Activated CD8-positive, alpha-beta memory T cell treated with anti-CD3 and anti-CD28 coated beads, Interleukin-2, amount 50 U/mL, for 1 hour (primary cell): Measurements from ENCODE around the gene PPL.
"Not testable (repeated sequence)": the region's sequence is repeated elsewhere in the genome, so short reads cannot be mapped to it uniquely, and the experiment has no call there.

ENCODE experiments used
- DNase-seq: peaks from one replicate; pipeline ENCODE4 v3.0.0-alpha.2; 2020; ENCODE audit errors: extremely low read depth

The PPL gene

DNA sequence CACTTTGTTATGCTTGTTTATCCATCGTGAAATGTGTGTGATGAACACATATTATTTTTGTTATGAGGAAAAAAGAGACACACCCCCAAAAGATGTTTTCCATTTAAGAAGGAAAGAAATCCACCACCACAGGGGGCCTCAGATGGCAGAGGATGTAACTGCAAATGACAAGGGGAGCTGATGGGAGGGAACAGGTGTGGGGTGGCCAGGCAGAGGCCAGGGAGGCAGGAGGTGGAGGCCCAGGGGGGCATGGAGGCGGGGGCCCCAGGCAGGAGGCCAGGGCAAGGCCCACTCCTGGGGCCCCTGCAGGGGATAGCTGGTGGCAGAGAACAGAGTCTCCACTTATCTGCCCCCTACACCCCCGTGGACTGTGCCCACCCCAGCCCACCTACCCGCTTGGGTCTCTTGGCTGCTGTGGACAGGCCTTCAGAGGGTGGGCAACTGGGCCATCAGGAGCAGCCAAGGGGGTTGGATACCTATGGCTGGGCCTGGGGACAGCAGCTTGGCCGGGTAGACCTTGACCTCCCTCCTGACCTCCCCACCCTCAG lies 28.0 kb downstream of the PPL start:
- no peak for DNase-seq

DNA sequence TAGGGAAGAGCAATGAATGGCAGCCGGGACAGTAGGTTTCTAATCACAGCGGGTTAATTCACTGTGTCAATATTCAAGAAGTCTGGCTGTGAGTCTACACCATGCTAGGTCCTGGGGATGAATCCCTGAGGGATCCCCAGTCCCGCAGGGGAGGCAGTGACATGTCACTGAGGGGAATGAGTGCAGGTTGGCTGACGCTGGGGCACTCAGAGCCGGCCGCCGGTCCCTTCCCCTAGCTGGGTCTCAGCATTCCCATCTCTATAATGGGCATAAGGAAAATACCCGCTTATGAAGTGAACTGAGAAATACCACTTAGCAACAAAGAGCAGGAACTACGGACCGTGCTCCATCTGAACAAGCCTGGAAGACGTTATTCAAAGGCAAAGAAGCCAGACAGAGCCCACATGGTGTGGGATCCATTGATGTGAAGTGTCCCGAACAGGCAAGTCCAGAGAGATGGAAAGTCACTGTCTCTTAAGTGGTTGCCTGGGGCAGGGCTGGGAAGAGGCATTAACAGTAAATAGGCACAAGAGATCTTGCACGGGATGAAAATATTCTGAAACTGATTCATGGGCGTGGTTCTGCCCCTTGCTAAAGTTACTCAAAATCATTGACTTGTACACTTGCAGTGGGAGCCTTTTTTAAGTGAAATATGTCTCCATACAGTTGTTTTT lies 31.9 kb downstream of the PPL start:
- no peak for DNase-seq

DNA sequence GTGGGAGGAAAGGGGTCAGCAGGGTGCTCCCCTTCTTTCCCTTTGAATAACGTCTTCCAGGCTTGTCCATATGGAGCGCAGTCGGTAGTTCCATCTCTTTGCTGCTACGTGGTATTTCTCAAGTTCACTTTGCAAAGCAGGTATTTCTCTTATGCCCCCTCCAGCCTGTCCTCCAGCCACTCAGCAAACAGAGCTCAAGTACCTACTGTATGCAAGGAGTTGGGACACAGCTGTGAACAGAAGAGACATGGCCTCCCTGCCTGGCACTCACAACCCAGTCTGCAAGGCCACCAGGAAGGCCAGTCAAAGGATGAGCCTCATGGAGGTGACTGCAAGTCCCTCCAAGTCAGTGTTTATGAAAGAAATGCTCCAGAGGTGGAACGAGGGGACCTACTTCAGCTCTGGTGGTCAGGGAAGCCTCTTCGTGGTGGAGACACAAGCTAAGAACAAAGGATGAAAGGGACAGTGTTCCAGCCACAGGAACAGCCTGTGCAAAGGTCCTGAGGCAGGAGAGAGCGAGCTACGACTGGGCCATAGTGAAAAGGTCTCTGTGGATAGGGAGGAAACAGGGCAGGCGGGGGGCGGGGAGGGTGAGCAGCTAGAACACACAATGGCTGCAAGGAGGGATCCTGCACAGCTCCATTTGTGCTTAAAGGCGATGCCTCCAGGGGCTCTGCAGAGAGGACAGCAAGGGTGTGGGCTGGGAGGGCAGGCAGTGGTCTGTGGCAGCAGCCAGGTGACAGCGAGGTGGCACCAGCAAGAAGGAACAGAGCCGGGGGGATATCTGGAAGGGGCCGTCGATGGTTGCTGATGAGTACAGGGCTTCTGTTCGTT lies 32.6 kb downstream of the PPL start:
- DNase-seq = no peak

DNA sequence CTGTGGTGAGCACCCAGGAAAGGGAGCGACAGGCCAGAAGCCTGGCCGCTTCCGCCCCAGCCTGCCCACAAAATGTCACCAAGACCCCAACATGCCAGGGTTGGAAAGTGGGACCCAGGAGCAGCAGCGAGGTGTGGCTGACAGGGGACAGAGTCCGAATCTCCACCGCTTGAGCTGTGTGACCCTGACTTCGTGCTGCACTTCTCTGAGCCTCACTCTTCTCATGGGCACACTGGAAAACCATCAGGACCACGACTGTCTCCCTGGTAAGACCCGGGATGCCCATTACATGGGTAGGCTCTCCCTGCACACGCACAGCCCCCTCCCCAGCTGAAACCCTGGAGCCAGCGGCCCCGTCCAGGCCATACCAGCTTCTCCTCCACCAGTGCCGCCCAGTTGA lies 34.9 kb downstream of the PPL start:
- no peak for DNase-seq

DNA sequence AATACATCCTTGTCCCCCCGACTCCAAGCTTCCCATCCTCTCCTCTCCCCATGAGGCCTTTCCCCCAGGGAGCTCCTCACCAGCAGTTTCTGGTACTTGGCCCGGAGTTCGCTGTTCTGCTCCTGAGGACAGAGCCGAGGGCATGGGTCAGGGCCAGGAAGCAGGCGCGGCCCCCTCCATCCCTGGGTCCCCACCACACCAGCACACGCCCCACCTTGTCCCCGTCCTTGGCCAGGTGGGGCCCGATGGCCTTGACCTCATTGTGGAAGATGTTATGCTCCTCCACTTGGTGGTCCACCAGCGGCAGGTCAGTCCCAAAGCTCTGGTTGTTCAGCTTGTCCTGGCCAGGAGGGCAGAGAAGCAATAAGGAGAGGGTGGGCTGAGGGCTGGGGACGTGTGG lies 36.2 kb downstream of the PPL start:
- no peak for DNase-seq

DNA sequence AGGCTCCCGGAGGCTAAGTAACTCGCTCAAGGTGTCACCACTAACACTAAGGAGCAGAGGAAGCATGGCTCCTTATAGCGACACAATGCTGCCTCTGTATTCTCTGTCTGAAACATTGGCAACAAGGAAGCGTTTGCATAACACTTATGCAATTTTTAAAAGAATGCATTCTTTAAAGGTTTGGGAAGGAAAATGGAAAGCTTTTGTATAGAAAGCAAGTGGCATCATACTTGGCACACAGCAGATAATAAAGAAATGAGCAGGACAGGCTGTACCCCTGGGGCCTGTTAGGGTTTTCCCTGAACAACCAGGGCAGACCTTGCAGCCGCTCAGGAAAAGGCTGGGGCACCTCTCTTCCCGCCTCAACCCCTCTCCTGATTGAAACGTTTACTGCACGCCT lies 36.9 kb downstream of the PPL start:
- no peak for DNase-seq

DNA sequence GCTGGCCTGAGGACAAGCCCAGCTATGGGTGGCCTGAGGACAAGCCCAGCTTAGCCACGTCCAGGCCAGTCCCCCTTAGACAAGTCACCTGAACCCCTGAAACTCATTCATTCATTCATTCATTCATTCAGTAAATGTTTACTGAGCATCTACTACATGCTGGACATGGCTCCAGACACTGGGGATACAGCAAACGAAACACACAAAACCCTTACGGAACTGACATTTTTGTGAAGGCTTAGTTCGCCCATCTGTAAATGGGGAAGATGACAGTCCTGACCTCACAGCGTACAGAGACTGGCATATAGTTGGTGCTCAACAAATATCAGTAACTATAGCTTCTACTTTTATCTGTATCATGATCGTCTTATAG lies 37.5 kb downstream of the PPL start:
- DNase-seq = no peak

DNA sequence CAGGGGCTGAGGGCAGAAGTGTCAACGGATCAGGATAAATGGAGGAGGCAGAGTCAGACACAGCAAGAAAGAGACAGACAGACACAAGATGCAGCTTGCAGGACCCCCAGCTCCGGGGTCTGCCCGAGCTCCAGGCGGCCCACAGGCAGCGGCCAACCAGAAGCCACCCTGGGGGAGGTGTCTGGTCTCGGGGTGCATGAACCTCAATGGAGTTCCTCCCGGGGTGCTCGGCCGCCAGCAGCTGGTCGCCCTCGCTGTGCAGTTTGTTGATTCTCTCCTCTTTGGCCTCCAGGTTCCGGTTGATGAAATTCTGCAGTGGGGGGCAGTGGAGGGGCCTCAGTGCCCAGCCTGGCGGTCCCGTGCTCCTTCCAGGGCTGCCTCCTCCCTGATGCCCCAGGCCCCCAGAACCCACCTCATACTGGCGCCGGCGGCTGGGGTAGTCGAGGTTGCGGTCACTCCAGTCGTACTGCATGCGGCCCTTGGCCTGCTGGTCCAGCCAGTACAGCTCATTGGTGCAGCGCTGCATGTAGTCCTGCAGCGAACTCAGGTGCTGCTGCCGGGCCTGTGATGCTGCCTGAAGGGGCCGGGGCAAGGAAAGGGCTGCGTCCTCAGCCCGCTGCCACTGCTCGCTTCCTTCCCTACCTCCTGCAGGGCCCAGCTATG lies 38.0 kb downstream of the PPL start:
- no peak for DNase-seq

DNA sequence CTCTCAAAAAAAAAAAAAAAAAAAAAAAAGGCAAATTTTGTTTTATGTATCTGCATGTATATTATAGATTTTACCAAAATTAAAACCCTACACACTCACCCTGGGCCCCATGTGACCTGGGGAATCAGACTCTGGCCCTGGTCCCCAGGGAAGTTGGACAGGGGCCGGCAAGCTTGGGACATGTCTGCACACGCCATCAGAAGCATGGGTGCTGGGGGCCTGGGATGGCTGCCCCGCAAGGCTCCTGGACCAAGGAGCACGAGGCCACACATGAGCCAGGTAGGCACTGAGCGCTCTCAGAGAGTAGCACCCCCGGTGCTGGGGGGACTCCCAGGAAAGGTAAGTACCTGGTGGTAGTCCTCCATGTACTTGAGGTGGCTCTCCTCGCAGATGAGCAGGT lies 39.6 kb downstream of the PPL start:
- no peak for DNase-seq

DNA sequence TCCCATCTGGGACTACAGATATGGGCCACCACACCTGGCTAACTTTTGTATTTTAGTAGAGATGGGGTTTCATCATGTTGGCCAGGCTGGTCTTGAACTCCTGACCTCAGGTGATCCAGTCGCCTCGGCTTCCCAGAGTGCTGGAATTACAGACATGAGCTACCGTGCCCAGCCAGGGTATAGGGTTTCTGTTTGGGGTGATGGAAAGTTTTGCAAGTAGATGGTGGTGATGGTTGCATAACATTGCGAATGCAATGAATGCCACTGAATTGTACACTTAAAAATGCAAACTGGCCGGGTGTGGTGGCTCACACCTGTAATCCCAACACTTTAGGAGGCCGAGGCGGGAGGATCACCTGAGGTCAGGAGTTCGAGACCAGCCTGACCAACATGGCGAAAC lies 40.2 kb downstream of the PPL start:
- DNase-seq = not testable (repeated sequence)

DNA sequence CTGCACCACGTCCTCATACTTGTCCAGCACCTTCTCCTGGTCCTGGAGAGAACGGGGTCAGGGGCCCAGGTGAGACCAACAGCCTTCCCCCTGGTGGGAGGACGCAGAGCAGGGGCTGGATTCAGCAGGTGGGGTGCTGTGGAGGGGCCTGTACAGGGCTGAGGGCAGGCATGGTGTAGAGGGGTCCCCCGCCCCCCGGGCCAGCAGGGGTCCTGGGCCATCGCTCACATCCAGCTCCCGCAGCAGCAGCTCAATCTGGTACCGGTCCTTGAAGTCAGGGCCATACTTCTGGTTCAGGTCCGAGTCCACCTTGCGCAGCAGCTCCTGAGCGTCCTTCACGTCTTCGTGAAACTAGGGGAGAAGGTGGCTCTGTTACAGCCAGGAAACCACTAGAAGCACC lies 41.6 kb downstream of the PPL start:
- DNase-seq = no peak

DNA sequence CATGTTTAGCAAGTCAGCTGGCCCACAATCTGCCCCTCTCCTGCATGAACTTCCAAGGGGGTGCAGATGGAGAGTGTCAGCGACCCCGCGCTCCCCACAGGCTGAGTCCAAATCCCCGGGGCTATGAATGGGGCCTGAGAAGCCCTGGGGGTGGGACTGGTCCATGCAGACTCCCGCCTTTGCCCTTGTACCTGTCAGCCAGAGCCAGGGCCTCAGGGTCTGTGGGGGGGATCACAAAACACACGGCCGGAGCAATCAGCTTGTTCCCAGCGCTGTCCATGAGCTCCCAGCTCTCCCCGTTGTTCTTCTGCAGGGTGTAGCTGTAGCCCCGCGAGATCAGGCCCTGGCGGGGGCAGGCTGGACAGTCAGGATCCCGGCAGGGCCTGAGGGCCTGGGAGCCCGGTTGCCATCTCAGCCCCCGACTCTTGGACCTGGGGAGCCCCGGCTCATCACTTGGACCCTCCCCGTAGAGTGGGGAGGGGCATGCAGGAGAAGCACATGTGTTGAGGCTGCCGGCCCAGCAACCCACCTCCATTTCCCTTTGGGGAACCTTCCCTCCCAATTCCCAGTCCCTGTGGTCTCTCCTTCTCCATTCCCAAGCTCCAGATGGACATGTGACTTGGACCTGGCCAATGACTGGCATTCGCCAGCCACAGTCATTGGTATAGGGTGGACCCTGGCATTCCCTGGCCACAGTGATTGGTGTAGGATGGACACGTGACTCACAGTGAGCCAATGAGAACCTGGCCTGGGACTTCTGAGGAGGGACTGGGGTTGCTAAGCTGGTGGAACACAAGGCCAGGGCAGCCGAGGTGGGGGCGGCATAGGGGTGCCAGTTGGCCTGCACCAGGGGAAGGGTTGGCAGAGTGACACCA lies 42.4 kb downstream of the PPL start:
- no peak for DNase-seq

DNA sequence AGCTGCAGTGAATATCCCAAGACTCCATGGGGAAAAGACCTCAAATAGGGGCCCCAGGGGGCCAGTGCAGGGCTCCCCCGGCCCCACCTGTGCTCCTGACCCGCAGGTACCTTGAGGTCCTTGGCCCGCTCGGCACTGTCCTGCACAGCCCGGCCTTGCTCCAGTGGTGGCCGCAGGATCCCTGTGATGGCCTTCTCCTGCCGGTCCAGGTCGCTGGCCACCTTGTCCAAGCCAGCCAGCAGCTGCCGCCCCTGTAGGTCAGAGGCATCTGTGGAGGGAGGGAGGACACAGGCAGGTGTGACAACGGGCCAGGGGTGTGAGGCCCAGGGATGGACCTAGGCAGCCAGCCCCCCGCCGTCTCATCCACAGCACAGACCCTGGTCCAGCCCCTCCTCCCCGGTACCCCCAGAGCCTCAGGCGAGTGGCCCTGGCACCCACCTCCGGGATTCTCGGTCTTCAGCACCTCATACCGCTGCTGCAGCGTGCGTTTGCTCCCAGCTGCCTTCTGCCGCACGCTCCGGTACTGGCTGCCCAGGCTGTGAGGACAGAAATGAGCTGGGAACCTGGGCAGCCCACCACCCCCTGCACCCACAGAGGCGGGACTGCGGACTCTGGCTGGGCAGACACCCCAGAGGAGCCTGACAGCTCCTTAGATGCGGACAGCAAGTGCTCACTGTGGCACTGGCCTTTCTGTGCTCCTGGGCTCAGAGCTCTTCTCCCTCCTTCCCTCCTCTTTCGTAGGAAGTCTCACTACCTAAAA lies 43.7 kb downstream of the PPL start:
- no peak for DNase-seq

DNA sequence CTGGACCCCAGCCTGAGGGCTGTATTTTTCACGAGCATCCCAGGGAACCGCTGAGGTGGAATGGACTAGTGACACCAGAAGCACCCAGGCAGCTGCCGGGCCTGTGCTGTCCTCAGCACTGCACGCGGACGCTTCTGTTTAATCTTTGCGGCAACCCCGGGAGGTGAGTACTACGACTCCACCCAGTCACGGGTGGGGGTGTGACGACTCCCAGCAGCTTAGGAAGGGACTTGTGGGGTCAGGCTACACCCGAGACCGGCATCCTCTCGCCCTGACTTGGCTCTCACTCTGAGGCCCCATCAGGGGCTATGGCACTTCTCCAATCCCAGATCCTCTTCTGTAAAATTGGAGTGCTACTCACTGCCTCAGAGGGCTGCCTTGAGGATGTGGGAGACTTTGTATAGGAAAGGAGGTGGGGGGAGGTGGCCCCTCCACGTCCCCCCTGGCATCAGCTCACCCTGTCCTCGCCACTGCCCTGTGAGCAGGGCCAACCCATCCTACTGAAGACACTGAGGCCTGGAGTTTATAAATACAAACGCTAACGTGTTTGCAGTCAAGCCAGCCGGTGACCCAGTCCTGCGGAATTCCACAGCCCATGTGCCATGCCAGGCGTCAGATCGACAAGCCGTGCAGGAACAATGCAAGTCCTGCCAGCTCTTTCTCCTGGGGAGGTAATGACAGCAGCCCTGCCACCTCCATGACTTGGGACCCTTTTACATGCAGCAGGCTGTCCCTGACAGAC lies 44.4 kb downstream of the PPL start:
- no peak for DNase-seq

DNA sequence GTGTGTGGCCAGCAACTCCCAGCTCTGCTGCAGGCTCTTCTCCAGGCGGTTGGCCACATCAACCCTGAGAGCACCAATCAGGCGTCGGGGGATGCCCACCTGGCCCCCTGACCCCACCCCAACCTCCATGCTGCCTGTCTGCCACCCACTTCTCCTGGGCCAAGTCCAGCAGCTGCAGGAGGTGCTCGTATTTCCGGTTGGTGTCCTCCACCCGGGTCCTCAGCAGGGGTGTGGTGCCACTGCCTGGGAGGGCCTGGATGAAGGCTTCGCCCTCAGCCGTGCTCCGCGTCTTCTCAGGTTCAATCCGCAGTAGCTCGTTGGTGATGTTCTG lies 45.1 kb downstream of the PPL start:
- DNase-seq = no peak

DNA sequence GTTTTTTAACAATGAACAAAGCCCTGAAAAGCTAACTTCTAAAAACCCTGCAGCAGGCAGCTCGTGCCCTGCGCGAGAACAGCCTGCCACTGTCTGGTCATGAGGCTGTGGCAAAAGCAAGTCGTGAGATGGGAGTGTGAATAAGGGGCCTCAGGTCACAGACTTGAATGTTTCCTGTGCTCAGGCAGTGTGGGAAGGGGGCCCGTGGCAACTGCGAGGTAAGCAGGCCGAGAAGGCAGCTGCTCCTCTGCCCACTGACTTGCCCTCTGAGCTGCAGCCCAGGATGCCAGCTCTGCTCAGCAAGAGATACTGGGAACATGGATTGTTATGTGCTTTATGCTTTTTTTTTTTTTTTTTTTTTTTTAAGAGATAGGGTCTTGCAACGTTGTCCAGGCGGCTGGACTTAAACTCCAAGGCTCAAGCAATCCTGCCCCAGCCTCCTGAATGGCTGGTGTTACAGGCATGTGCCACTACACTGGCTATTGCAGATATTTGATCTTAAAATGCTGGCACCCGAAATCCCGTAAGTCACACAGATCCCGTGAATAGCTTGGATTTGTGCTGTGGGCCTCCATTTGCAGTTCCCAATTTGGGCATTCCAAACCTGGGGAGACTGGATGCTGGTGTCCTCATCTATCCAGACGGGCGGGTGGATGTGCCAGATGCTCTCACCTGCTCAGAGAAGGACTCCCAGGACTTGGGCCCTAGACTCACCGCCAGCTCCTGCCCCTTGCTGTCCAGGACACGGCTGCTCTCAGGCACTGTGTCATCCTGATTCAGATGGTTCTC lies 45.7 kb downstream of the PPL start:
- DNase-seq = no peak

DNA sequence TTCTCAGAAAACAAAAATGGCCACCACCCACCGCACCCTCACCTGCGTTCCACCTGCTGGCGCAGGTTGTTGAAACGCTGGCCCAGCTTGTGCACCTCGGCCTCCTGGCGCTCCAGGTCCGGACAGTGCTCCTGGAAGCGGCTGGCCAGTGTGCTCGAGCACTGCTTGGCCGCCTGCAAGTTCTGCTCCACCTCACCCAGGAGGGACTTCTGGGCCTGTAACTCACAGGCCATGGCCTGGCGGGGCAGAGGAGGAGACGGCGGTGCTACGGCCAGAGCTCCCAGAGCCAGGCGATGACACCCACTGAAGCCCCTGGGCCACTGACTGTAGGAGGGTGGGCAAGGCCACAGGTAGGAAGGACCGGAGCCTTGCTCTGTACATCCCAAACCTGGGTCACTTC lies 46.3 kb downstream of the PPL start:
- no peak for DNase-seq

DNA sequence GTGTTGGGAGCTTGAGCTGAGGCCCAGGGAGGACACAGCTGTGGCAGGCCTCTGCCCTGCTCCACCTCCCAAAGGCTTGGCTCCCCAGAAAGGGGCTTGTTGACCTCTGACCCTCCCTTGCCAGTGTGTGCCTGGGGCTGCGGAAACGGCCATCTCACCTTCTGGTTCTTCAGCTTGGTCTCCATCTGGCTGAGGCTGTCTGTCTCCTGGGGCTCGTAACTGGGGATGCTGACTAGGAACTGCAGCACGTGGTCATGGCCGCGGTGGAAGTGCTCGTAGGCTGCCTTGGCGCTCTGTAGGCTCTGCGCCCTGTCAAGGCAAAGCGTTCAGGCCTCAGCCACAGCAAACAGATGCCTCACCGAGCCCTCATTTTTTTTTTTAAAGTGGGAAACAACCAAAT lies 46.9 kb downstream of the PPL start:
- DNase-seq = no peak

DNA sequence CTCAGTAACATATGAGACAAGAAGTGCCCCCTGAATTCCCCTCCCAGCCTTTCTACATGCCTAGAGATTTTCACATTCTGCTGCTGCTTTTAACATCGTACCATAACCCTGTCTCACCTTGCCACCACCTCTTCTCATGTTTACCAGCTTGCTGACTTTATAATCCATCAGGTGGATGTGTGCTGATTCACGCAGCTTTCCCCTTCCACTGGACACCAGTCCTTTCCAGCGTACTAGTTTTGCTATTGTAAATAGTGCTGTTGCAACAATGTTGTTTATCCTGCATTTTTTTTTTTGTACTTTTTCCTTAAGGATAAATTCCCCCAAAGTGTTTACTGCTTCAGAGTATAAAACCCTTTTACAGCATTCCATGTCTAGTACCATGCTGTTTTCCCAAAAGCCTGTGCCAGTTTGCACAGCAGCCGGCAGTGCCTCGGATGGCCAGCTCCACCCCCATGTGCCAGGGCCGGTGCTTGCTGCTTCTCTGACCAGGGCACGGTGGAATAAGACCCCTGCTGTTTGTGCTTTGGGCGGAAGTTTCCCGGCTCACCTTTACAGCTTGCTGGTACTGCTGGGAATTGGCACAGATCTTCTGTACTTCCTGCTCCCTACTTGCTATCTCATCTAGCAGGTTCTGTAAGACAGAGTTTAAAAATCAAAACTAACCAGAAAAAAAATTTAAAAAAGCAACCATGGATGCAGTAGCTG lies 48.4 kb downstream of the PPL start:
- no peak for DNase-seq
